C4-2B (cell line): ENCODE measurements around the gene PGAM2.

Experiments
- H3K27ac ChIP-seq: fragments of 450-650 bp; 2 replicates; pipeline ENCODE4 v1.5.1; 2017
- CTCF ChIP-seq: fragments of 450-650 bp; conservative IDR thresholded peaks from 2 replicates; pipeline ENCODE4 v1.5.1; 2017; ENCODE audit warnings: mild to moderate bottlenecking
- ZFX ChIP-seq: fragments of 450-650 bp; IDR thresholded peaks from 2 replicates; pipeline ENCODE4 v1.6.1; 2017

PGAM2 gene

GRCh38 chr7:44105832-44106231, 40.5 kb upstream of the PGAM2 start:
- no peak overlapping the region for H3K27ac ChIP-seq

GRCh38 chr7:44104860-44105771, 39.7 kb upstream of the PGAM2 start:
- TF ChIP-seq CTCF (no peak), ZFX (no peak)
- H3K27ac ChIP-seq: no peak overlapping the region

More at GRCh38 chr7:44105832-44106231, 40.5 kb upstream of the PGAM2 start:
- no peak for TF ChIP-seq ZFX
- TF ChIP-seq CTCF: no peak

GRCh38 chr7:44103923-44104859, 38.8 kb upstream of the PGAM2 start, which contains the start of gene AEBP1:
TSS of gene AEBP1 (plus strand) at chr7:44104345. CDS start at chr7:44104666, 321 bp downstream.
- H3K27ac ChIP-seq: no peak within 1 kb of the TSS

GRCh38 chr7:44103566-44103922, 38.2 kb upstream of the PGAM2 start:
- no peak overlapping the region for H3K27ac ChIP-seq
- TF ChIP-seq CTCF (no peak), ZFX (no peak)

More at GRCh38 chr7:44103923-44104859, 38.8 kb upstream of the PGAM2 start, which contains the start of gene AEBP1:
- TF ChIP-seq ZFX (no peak), CTCF (no peak)

- no peak overlapping the region for H3K27ac ChIP-seq
- TF ChIP-seq CTCF: no peak
- TF ChIP-seq ZFX: no peak
These were observed 37.6 kb upstream of the PGAM2 start for GRCh38 chr7:44102846-44103565.

GRCh38 chr7:44101966-44102845, 36.8 kb upstream of the PGAM2 start:
- TF ChIP-seq ZFX (no peak), CTCF (no peak)
- no peak overlapping the region for H3K27ac ChIP-seq
